PFSK-1 (cell line): ENCODE measurements around the gene PXT1.

Experiments
- FOXP2 ChIP-seq: optimal IDR thresholded peaks from 2 replicates; pipeline ENCODE3; 2011; ENCODE audit warnings: borderline replicate concordance, control low read depth, inconsistent platforms; ENCODE audit not compliant: insufficient read depth; ENCODE audit errors: extremely low read length, extremely low read depth
- POLR2AphosphoS5 ChIP-seq: IDR thresholded peaks from 2 replicates; pipeline ENCODE4 v1.6.1; 2012; ENCODE audit warnings: low read depth, mild to moderate bottlenecking, control low read depth, low read length, moderate library complexity
- REST ChIP-seq, 2 experiments: IDR thresholded peaks; 2 replicates each; pipeline versions ENCODE4 v1.6.1 to v1.8.0; 2011 to 2012; ENCODE audit warnings: low read depth in 2 of 2, low read length in 2 of 2, control low read depth in 1 of 2, inconsistent platforms in 1 of 2, mild to moderate bottlenecking in 1 of 2, moderate library complexity in 1 of 2; ENCODE audit not compliant: insufficient read depth in 1 of 2
- SIN3A ChIP-seq: IDR thresholded peaks from 2 replicates; pipeline ENCODE4 v1.6.1; 2012; ENCODE audit warnings: mild to moderate bottlenecking, low read length, moderate library complexity, borderline replicate concordance; ENCODE audit not compliant: insufficient read depth
- TAF1 ChIP-seq: IDR thresholded peaks from 2 replicates; pipeline ENCODE4 v1.6.1; 2012; ENCODE audit warnings: low read length, control low read depth, borderline replicate concordance; ENCODE audit not compliant: insufficient read depth

The PXT1 gene

GRCh38 chr6:36469946-36470345 lies 27.3 kb upstream of the PXT1 start:
- no peak for TF ChIP-seq POLR2AphosphoS5
- no peak for TF ChIP-seq FOXP2
- no peak for TF ChIP-seq SIN3A
- TF ChIP-seq TAF1, result no peak
- no peak for TF ChIP-seq REST (IDR thresholded peaks at IDR 0.05; ENCODE audit: insufficient read depth in 1 of 2, low read depth in 2 of 2, low read length in 2 of 2)

- no peak for TF ChIP-seq POLR2AphosphoS5
- TF ChIP-seq FOXP2, result no peak
- no peak for TF ChIP-seq REST (IDR thresholded peaks at IDR 0.05; ENCODE audit: insufficient read depth in 1 of 2, low read depth in 2 of 2, low read length in 2 of 2)
- no peak for TF ChIP-seq TAF1
- no peak for TF ChIP-seq SIN3A
Observed at GRCh38 chr6:36469148-36469661, 26.6 kb upstream of the PXT1 start.

- TF ChIP-seq SIN3A, result no peak
- TF ChIP-seq POLR2AphosphoS5, result no peak
- TF ChIP-seq REST (IDR thresholded peaks at IDR 0.05; ENCODE audit: insufficient read depth in 1 of 2, low read depth in 2 of 2, low read length in 2 of 2), result no peak
- TF ChIP-seq FOXP2, result no peak
- no peak for TF ChIP-seq TAF1
Observed at GRCh38 chr6:36467625-36468024, 25.0 kb upstream of the PXT1 start.

GRCh38 chr6:36464233-36464632 lies 21.6 kb upstream of the PXT1 start:
- no peak for TF ChIP-seq TAF1
- no peak for TF ChIP-seq FOXP2
- no peak for TF ChIP-seq SIN3A
- no peak for TF ChIP-seq POLR2AphosphoS5
- TF ChIP-seq REST (IDR thresholded peaks at IDR 0.05; ENCODE audit: insufficient read depth in 1 of 2, low read depth in 2 of 2, low read length in 2 of 2), result no peak

- TF ChIP-seq POLR2AphosphoS5 (no peak), TAF1 (no peak), REST (IDR thresholded peaks at IDR 0.05; ENCODE audit: insufficient read depth in 1 of 2, low read depth in 2 of 2, low read length in 2 of 2) (no peak), FOXP2 (no peak), SIN3A (no peak)
Observed at GRCh38 chr6:36463676-36464075, 21.0 kb upstream of the PXT1 start.
